HG03575 (cell line): ENCODE measurements around the gene LTB4R2.

ENCODE experiments used
- ATAC-seq: cut with Tn5 transposase; IDR thresholded peaks from one replicate; pipeline ENCODE4 v1.9.1; 2021; ENCODE audit not compliant: unreplicated experiment, insufficient number of reproducible peaks, low FRiP score; ENCODE audit errors: extremely low read depth

The LTB4R2 gene

GRCh38 chr14:24355009-24355408 is 45.1 kb downstream of the LTB4R2 start:
- ATAC-seq = no peak

DNA sequence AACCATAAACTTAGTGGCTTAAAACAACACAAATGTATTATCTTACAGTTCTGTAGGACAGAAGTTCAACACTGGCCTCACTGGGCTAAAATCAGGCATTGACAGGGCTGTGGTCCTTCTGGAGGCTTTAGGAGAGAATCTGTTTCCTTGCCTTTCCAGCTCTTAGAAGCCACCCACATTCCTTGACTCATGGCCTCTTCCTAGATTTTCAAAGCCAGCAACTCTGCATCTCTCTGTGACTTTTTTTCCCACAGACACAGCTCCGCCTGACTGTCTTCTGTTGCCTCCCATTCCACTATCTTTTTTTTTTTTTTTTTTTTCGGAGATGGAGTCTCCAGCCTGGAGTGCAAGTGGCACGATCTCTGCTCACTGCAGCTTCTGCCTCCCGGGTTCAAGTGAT is 46.3 kb downstream of the LTB4R2 start:
- ATAC-seq = no peak

- ATAC-seq = no peak
Measured at GRCh38 chr14:24360281-24360680, 50.3 kb downstream of the LTB4R2 start.

DNA sequence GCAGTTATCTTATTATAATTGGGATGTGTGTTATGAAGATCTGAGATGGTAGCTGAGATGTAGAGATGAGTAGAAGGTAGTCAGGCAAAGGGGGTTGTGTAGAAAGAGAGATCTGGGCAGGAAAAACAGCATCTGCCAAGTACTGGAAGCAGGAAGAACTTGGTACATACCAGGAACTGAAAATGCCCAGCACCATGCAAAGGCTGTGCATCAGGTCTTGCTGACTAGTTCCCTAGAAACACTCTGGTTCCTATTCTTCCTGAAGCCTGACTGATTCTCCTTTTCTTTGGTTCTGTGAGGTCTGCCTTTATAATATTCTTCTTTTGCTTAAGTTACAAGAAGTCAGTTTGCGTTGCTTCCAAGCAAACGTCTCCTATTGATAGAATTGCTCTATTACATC is 51.4 kb downstream of the LTB4R2 start:
- ATAC-seq = no peak
